ENCODE results near the gene WDR82. TPM values are rescaled to one million over a fixed set of nuclear protein-coding genes. Genes with fewer than 3 reads are reported as not detected.

WDR82 gene
- total and polyA plus RNA-seq, 12 donors: 19.3 to 78.4 (median 69.4) TPM

DNA sequence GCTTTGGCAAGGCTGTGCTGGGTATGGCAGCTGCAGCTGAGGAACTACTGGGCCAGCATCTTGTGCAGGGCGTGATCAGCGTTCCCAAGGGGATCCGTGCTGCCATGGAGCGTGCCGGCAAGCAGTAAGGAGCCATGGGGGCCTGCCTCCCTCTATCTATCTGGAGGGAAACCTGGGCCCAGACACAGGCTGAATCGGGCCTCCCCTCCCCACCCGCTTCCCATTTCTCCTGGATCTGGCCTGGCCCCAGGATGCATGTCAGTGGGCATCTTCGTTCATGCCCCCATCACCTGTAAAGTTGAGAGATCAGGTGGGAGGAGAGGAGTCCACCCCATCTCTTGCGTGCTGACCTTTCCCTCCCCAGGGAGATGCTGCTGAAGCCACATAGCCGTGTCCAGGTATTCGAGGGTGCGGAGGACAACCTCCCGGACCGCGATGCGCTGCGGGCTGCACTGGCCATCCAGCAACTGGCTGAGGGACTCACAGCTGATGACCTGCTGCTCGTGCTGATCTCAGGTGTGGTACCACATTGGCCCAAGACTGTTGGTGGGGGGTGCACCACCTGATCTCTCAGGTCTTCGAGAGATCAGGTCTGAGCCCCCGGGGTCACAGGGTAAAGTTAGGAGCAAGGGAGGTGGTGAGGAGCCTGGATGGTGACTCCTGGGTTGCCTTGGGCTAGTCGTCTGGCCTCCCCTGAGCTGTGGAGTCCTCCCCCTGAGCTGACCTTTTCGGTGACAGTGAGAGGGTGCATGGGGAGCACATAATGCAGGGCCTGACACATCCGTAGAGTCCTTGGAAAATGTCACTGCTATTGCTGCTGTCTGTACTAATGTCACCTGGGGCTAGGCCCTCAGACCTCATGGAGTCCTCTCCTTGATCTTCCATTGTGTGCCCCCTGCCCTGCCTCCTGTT lies 12.4 kb upstream of the WDR82 start:
- no peak for DNase-seq
- H3K36me3 ChIP-seq: peaks cover 0 to 51% (median 14%) of the 10 kb centered on the region in 9 donors

DNA sequence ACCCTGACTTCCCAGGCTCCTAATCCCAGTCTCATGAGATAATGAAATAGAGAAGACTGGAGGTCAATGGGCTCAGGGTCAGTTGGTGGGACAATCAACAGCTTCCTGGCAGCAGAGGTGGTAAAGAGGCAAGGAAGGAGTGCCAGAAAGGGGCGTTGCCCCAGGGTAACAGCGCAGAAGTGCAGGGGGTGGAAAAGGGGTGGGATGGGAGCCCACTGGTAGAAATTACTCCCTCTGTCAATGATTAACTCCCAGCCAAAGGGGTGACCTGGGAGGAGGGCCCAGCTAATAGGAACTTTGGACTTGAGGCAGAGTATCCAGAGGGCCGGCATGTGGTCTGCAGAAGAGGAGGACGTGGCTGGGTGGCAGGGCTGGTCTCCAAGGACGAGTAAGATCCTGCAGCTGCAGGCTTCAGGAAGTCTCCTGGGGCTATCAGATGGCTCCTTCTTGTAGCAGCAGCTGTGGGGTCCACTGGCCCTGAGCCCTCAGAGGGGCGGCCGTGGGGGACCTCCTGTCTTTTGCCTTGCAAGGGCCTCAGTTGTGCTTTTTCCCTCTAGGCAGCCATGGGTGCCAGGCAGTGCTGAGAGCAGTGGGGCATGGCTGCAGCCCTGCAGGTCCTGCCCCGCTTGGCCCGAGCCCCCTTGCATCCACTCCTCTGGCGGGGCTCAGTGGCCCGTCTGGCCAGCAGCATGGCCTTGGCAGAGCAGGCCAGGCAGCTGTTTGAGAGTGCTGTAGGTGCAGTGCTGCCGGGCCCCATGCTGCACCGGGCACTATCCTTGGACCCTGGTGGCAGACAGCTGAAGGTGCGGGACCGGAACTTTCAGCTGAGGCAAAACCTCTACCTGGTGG lies 11.5 kb upstream of the WDR82 start:
- TF ChIP-seq, protein P1, sequence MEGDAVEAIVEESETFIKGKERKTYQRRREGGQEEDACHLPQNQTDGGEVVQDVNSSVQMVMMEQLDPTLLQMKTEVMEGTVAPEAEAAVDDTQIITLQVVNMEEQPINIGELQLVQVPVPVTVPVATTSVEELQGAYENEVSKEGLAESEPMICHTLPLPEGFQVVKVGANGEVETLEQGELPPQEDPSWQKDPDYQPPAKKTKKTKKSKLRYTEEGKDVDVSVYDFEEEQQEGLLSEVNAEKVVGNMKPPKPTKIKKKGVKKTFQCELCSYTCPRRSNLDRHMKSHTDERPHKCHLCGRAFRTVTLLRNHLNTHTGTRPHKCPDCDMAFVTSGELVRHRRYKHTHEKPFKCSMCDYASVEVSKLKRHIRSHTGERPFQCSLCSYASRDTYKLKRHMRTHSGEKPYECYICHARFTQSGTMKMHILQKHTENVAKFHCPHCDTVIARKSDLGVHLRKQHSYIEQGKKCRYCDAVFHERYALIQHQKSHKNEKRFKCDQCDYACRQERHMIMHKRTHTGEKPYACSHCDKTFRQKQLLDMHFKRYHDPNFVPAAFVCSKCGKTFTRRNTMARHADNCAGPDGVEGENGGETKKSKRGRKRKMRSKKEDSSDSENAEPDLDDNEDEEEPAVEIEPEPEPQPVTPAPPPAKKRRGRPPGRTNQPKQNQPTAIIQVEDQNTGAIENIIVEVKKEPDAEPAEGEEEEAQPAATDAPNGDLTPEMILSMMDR (IDR thresholded peaks at IDR 0.05): no peak
- Histone ChIP-seq H3K36me3 (peaks cover 0 to 45% (median 14%) of the 10 kb centered on the region in 9 donors), H3K4me3 (no peak overlapping the region), H3K27me3 (no peaks in the 10 kb centered on the region), H3K9me3 (no peaks in the 10 kb centered on the region), H3K4me1 (peaks cover 5 to 25% (median 16%) of the 10 kb centered on the region in 9 donors), H3K27ac (no peak overlapping the region)
- intact Hi-C loops (cut with DNase I): loop anchor here in 8 of 10 donors (2.0 to 10.0 kb wide), 7 partner anchors 49 to 295 kb away; partner anchors contain the start of genes RPL29 (in 1 of the 8) and TWF2 (in 1 of the 8)
- no peak for DNase-seq
- ATAC-seq: no peak
- 86 to 88% methylated on average over 15 of the region's 15 CpGs for WGBS, 2 donors

More for the DNA sequence above, 12.4 kb upstream of the WDR82 start:
- peaks cover 5 to 25% (median 16%) of the 10 kb centered on the region in 9 donors for H3K4me1 ChIP-seq
- no peaks in the 10 kb centered on the region for H3K27me3 ChIP-seq
- 88 to 91% methylated on average over 23 of the region's 23 CpGs for WGBS, 2 donors
- intact Hi-C loops (cut with DNase I): loop anchor here in 8 of 10 donors (1.0 to 10.0 kb wide), 6 partner anchors 48 to 59 kb away; no protein-coding TSS in a partner anchor
- H3K9me3 ChIP-seq: no peaks in the 10 kb centered on the region
- H3K4me3 ChIP-seq: no peak overlapping the region
- no peak for ATAC-seq
- TF ChIP-seq, protein P1 (IDR thresholded peaks at IDR 0.05): no peak
- no peak overlapping the region for H3K27ac ChIP-seq

DNA sequence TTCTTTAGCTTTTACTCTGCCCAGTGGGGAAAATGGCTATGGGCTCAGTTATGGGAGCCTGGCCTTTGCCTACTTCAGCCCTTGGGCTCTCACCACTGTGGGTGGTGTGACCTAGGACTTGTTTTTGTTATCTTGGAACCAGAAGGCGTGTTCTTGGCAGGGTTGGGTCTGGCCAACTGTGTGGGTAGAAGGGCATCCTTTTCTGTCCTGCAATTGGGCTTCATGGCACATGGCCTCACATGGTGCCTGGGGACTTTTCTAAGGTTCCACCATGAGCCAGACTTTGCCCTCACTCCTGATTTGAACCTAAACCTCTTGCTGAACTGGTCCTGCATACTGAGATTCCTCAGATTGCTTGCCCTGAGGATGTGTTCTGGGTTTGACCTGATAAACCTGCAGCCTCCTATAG lies 10.9 kb upstream of the WDR82 start:
- intact Hi-C loops (cut with DNase I): loop anchor here in 2 of 10 donors (2.0 to 10.0 kb wide), 3 partner anchors 49 to 295 kb away; partner anchors contain the start of genes RPL29 (in 1 of the 2) and TWF2 (in 1 of the 2)
- Histone ChIP-seq H3K9me3 (no peaks in the 10 kb centered on the region), H3K27me3 (no peaks in the 10 kb centered on the region), H3K4me1 (peaks cover 5 to 25% (median 16%) of the 10 kb centered on the region in 9 donors), H3K4me3 (no peak overlapping the region), H3K36me3 (peaks cover 0 to 47% (median 14%) of the 10 kb centered on the region in 9 donors), H3K27ac (no peak overlapping the region)
- ATAC-seq (no peak), DNase-seq (no peak)
- 80 to 91% methylated on average over 1 of the region's 1 CpG for WGBS, 2 donors
- TF ChIP-seq, protein P1 (IDR thresholded peaks at IDR 0.05): no peak

Data from heart right ventricle (tissue), 16 donors.